Cardiac muscle cell (in vitro differentiated cells and primary cell): ENCODE data around the gene MOGAT3. TPM values are rescaled to one million over a fixed set of nuclear protein-coding genes. Genes with fewer than 3 reads are reported as not detected.

ENCODE experiments used
- DNase-seq, 2 donors: peaks; one replicate each; pipeline versions ENCODE4 v3.0.0 to v3.0.0-alpha.2; 2010 to 2017; ENCODE audit warnings: low read depth in 1 of 2, low spot score in 1 of 2
- H3K27ac ChIP-seq: fragments of 200-600 bp; sonication (generic); 2 replicates; pipeline ENCODE4 v1.5.1; 2016
- H3K27me3 ChIP-seq: fragments of 200-600 bp; sonication (generic); 2 replicates; pipeline ENCODE4 v1.6.0; 2016; ENCODE audit warnings: control low read depth
- H3K36me3 ChIP-seq: fragments of 200-600 bp; sonication (generic); 2 replicates; pipeline ENCODE4 v1.5.1; 2016; ENCODE audit warnings: control low read depth
- H3K4me1 ChIP-seq: fragments of 200-600 bp; sonication (generic); 2 replicates; pipeline ENCODE4 v1.8.1; 2017; ENCODE audit warnings: low read depth, mild to moderate bottlenecking, mixed run types
- H3K4me3 ChIP-seq: fragments of 200-600 bp; sonication (generic); 2 replicates; pipeline ENCODE4 v1.5.1; 2016; ENCODE audit warnings: mild to moderate bottlenecking
- H3K9me3 ChIP-seq: fragments of 200-600 bp; sonication (generic); 2 replicates; pipeline ENCODE4 v1.5.1; 2017; ENCODE audit warnings: low read depth, mild to moderate bottlenecking, control low read depth
- CTCF ChIP-seq: IDR thresholded peaks from 2 replicates; pipeline ENCODE4 v1.5.1; 2012; ENCODE audit warnings: low read depth, mild to moderate bottlenecking, low read length
- polyA plus RNA-seq: library from polyadenylated mRNA; unstranded; fragments of >200 nt; fragmentation: Nextera tagmentation; extraction: Ambion mirVana; gene quantifications from 2 replicates; pipeline ENCODE4 v1.2.1, GENCODE V29; 2016
- total RNA-seq: library from RNA; depleted of rRNA; stranded (reverse); fragments of >200 nt; gene quantifications from 2 replicates; pipeline ENCODE4 v1.2.3, GENCODE V29; 2016

Gene MOGAT3
- total and polyA plus RNA-seq, 2 experiments from 2014 or later: not detected

GRCh38 chr7:101243646-101244374, 43.0 kb upstream of the MOGAT3 start:
- Histone ChIP-seq H3K4me3 (peak overlapping the region; percentile 81), H3K27me3 (no peaks in the 10 kb centered on the region), H3K27ac (peak overlapping the region; percentile 92), H3K4me1 (peaks cover 10% of the 10 kb centered on the region), H3K9me3 (no peaks in the 10 kb centered on the region), H3K36me3 (peaks cover 8% of the 10 kb centered on the region)
- DNase-seq: peak in 1 of 2 donors; percentile 20
- no peak for TF ChIP-seq CTCF

GRCh38 chr7:101241443-101242349, 40.9 kb upstream of the MOGAT3 start:
- H3K27ac ChIP-seq: no peak overlapping the region

GRCh38 chr7:101241015-101241363, 40.2 kb upstream of the MOGAT3 start:
- H3K27me3 ChIP-seq: no peaks in the 10 kb centered on the region
- no peak overlapping the region for H3K4me3 ChIP-seq
- peak in 1 of 2 donors; percentile 45 for DNase-seq
- no peaks in the 10 kb centered on the region for H3K9me3 ChIP-seq
- peaks cover 8% of the 10 kb centered on the region for H3K36me3 ChIP-seq
- no peak overlapping the region for H3K27ac ChIP-seq
- TF ChIP-seq CTCF: no peak
- H3K4me1 ChIP-seq: peaks cover 10% of the 10 kb centered on the region

More at GRCh38 chr7:101241443-101242349, 40.9 kb upstream of the MOGAT3 start:
- Histone ChIP-seq H3K4me3 (no peak overlapping the region), H3K36me3 (peaks cover 8% of the 10 kb centered on the region), H3K27me3 (no peaks in the 10 kb centered on the region), H3K9me3 (no peaks in the 10 kb centered on the region), H3K4me1 (peaks cover 10% of the 10 kb centered on the region)
- no peak for TF ChIP-seq CTCF
- no peak for DNase-seq

- Histone ChIP-seq H3K4me1 (peaks cover 10% of the 10 kb centered on the region), H3K36me3 (peaks cover 8% of the 10 kb centered on the region), H3K4me3 (no peak overlapping the region), H3K27ac (no peak overlapping the region), H3K27me3 (no peaks in the 10 kb centered on the region), H3K9me3 (no peaks in the 10 kb centered on the region)
- no peak for TF ChIP-seq CTCF
- DNase-seq: no peak
Observed at GRCh38 chr7:101240226-101241014, 39.6 kb upstream of the MOGAT3 start.

- TF ChIP-seq CTCF: no peak
- Histone ChIP-seq H3K27ac (no peak overlapping the region), H3K27me3 (no peaks in the 10 kb centered on the region), H3K4me1 (peaks cover 7% of the 10 kb centered on the region), H3K9me3 (no peaks in the 10 kb centered on the region), H3K36me3 (peaks cover 8% of the 10 kb centered on the region), H3K4me3 (no peak overlapping the region)
- no peak for DNase-seq
Observed at GRCh38 chr7:101239951-101240220, 39.0 kb upstream of the MOGAT3 start.
